Superior temporal gyrus (tissue), 1 donor: Measurements from ENCODE around the gene GPR176.

ENCODE experiments used
- DNase-seq: peaks from one replicate; pipeline ENCODE4 v3.0.0-alpha.2; 2016; ENCODE audit errors: extremely low spot score

GPR176 gene

DNA sequence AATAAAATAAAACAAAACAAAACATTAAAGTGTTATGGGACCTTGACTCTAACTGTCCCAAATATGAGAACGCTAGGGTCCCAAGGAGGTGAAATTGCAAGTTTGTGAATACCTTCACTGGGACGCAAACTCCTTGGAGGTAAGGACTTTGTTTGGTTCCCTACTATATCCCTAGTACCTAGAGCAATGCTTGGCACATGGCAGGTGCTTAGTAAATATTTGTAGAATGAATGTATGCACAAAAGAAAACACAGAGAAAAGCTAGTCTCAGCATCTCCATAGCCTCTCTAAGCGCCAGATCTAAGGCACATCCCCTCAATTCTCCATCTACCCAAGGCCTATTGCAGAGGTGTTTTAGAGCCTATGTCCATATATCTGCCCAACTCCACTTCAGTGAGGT, 30.5 kb downstream of the GPR176 start:
- DNase-seq: no peak

DNA sequence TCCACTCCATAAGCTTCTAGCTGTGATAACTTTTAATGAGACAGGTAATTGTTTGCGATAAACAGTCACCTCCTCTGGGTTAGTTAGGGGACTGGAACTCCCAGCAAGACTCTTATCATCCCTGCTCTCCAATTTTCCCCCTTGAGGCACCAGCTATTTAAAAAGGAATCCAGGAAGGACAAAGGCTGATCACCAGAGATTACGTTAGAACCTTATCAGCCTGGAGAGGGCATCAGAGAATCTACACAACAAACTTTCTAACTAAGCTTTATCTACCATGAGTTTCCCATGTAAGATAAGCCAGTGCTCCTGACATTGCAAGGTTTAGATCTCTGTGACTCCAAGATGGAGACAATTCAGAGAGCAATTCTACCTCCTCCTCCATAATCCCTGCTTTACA, 31.3 kb downstream of the GPR176 start:
- no peak for DNase-seq

DNA sequence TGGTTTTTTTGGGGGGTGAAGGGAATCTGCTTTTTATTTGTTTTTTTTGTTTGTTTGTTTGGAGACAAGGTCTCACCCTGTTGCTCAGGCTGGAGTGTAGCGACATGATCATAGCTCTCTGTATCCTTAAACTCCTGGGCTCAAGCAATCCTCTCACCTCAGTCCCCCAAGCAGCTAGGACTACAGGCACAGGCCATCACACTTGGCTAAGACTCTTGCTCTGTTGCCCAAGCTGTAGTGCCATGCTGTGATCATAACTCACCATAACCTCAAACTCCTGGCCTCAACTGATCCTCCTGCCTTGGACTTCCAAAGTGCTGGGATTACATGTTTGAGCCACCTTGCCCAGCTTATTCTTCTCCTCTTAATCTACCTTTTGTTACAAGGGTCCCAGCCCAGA, 31.8 kb downstream of the GPR176 start:
- no peak for DNase-seq

DNA sequence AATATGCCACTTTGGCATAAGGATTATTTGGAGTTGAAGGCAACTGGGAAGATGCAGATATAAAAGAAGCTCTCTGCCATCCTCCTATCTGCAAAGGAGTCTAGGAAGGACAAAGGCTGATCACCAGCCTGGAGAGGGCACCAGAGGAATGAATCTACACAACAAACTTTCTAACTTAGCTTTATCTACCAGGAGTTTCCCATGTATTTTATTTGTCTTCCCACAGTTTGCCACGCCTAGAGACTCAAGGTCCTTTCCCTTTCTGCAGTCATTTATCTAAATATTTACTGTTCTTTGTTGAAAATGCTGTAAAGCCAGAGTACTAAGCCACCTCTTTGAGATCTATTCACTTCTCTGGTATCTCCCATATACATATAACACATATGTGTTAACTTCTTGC, 32.2 kb downstream of the GPR176 start:
- DNase-seq: peak; percentile 57

DNA sequence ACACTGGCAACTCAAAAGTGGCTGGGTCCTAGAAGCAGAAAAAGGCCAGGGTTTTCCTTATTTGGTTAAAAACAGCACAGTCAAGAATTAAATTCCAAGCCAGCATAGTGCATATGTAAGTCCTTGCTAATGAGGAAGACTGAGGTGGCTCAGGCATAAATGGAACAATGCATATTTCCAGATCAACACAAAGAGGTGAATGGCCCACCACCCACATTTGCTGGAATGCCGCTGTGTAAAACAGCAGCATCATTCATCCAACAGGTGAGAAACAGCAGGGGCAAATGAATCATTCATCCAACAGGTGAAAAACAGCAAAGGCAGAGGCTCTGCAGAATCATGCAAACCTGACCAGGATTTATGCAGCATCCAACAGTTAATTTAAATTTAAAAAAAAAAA, 32.9 kb downstream of the GPR176 start:
- no peak for DNase-seq

DNA sequence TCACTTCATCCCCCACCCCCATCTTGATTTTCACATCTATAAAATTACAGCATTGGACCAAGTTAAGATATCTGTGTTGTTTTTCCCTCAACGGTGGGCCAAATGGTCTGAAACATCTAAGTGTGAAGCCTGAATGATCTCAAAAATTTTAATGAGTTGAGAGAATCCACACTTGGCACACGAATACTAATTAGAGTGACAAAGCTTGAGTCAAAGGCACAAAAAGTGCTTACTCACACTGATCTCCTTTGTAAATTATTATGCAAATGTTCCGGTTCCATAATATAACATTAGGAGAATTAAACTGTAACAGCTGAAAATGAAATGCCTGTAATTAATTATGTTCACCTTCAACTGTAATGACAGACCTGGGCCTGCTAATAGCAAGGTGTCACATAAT, 33.6 kb downstream of the GPR176 start:
- no peak for DNase-seq

DNA sequence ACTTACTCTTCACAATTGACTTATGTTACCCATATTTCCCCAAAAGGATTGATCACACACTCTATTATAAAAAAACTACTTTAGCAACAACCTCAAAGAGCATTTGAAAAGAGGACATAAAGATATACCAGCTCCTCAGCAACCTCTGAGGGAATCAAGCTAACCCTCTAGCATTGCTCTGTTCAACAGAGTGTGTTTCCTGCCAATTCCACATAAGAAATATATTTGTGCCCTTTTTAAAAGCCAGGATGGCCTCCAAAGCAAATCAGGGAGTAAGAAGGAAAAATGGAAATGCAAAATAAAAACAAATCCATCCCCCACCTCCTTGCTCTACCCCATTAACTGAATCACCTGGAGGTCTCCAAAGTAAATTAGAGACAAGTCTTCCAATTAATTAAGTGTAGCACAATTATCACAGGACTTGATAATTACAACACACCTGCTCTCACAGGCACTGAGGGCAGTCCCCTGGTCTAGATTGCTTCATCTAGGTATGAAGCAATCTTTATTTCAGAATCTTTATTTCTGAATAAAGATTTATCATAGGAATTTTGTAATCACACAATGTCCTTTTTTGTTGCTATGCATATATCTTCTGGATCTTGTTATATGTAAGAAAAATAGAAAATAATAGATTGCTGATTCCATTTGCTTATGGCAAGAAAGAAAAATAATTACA, 34.8 kb downstream of the GPR176 start:
- DNase-seq: no peak

DNA sequence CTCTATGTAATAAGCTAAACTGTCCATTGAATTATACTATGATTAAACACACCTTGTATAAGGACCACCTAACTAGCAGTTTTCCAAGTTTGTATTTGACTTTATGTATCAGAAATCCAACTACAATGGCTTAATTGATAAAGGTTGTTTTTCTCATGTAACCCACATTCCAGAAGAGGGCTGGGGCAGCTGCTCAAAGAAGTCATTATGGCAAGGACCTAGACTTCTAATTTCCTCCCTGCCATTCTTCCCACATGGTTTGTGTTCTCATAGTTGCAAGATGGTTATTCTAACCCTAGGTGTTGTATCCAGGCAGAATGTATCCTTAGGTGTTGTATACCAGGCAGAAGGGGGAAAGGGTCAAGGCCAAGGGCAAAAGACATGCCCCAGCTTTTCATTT, 35.7 kb downstream of the GPR176 start:
- DNase-seq: no peak

DNA sequence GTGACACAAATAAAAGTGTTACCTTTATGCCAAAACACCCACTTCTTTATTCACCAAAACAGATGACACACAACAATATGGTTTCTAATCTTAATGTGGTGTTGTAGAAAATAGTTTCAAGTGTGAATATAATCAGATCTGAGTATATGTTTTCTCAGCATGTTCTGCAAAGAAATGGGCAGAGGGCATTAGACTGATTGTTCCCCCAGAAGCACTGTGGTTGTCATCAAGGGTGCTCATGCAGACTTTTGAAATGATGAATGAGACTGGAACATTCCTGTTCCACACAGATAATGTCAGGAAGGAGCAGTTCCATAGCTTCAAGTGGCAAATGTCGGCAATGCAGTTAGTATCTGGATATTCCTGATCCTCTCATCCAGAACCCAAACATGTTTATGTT, 37.5 kb downstream of the GPR176 start:
- DNase-seq: no peak

DNA sequence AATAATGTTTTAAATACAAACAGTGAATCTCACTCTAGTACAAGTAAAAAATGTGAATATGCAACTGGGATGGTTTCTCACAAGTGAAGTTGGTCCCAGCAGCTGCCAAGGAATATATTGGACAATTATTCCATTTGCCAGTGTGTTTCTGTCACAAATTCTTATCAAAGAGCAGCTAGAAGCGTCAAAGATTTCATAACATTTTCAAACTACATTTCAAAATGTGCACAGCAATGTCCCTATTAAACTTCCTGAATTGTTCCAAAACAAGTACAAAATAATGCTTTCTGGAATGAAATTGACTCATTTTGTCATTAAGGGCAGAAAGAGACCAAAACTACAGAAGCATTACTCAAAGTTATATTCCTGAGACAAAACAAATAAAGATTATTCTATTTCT, 38.3 kb downstream of the GPR176 start:
- no peak for DNase-seq

DNA sequence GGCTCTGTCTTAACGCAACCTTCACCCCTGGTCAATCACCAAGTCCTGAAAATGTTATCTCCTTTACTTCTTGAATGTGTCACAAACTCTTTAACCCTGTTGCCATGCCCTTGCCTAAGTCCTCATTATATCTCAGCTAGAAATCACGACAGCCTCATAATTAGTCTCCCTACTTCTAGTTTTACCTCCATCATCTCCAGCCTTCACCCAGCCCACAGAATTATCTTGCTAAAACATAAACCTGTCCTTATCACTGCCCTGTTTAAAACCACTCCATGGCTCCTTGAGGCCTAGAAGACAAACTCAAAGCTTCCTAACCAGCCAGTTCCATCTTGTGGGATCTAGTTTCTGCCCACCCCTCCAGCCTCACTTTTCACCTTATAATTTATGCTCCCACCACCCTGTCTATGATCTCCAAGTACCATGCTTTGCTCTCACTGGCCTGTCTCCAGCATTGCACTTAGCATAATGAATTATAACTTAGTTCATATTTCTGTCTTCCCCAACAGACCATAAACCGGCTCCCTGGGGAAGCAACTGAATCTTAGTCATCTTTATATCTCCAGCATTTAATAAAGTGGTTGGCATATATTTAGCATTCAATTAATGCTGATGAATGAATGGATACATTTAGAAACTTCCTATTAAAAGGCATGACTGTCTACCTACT, 39.2 kb downstream of the GPR176 start:
- no peak for DNase-seq

DNA sequence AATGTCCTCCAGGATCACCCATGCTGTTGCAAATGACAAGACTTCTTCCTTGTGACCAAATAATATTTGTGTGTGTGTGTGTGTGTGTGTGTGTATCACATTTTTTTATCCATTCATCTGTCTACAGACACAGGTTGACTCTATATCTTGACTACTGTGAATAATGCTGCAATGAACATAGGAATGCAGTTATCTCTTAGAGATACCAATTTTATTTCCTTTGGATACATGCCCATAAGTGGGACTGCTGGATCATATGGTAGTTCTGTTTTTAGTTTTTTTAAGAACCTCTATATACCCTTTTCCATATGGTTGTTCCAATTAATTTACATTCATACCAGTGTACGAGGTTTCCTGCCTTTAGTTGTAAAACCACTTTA, 41.7 kb downstream of the GPR176 start:
- peak; percentile 27 for DNase-seq

DNA sequence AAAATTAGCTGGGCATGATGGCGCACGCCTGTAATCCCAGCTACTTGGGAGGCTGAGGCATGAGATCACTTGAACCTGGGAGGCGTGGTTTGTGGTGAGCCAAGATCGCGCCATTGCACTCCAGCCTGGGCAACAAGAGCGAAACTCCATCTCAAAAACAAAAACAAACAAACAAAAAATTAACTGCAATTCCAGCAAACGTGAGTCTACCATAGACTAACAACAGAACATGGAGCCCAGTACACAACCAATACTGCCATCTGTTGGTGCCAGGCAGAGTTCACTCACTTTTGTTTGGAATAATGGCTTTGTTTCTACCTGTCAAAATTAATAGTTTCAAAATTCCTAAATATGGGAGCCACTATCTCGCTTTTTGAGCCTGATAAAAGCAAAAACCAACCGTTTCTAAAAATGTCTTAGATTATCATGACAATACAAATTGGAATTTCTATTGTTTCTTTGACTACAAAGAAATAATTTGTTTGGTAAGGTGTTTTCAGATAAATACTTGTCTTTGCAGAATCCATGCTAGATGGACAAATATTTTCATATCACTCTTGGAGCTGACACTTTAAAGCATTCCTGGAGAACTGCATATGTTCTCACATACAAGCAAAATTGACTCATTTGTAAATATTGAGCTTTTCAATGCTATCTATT, 45.0 kb downstream of the GPR176 start:
- DNase-seq: peak; percentile 22

DNA sequence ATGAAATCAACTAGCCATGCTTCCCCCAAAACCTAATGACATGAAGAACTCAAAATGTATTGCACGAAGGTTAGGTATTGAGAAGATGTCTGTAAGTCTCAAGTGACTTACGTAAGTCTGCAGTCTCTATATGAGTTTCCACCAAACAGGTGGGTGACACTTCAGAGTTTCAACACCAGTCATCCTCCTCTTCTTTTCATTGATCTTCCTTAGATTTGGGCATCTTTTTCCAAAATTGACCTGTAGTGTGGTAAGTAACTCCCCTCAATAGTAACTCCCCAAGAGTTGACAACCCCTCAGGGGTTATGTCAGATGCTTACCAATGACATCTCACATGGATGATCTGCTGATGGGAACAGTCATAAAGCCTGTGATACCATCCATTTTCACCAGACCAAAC, 46.1 kb downstream of the GPR176 start:
- no peak for DNase-seq

DNA sequence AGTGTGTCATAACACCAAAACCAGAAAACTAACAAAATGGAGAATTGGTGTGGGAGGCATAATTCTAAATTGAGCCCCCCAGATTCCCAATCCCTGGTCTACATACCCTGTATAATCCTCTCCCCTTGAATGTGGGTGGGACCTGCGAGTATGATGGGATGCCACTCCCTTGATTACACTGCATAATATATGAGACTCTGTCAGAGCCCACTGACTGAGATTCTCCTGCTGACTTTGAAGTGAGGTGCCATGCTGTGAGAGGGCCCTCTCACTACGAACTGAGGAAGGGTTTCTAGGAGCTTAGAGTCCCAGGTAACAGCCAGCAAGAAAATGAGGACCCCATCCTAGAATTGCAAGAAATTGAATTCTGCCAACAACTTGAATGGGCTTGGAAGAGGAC, 49.5 kb downstream of the GPR176 start:
- DNase-seq: no peak

DNA sequence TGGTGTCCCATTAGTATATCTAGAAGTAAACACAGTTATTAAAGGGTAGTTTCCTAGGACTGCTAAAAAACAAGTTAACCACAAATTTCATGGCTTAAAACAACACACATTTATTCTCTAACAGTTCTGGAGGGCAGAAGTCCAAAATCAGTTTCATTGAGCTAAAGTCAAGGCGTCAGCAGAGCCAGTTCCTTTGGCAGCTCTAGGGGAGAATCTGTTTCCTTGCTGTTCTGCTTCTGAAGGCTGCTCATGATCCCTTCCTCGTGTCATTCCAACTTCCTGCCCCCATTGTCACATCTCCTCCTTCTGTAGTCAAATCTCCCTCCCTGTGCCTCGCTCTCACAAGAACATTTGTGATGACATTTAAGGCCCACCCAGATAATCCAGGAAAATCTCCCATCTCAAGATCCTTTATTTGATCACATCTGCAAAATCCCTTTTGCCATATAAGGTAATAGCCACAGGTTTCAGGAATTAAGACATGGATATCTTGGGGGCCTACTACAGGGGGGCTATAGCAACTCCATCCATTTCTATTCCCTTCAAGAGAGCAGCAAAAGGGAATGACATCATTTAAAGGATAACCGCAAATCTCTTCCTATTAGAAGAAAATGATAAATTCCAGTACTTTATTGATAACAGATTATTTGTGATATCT, 50.1 kb downstream of the GPR176 start:
- DNase-seq: no peak

DNA sequence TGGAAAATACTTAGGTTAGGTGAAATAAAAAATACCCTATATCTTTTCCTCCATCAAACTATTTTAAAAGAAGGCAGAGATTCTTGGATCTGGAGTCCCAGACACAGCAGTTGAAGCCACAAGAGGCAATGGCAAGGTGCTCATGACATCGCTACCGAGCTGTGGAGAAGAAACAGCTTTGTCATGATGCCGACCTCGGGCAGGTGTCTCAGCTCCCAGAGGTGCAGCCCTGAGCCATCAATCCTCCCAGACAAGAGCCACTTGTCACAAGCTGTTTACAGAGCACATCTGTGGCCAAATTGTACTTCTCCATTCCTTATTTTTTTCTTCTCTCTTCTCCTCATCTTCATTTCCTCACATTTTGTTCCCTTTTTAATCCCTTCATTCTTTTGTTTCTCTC, 50.8 kb downstream of the GPR176 start:
- DNase-seq: no peak

DNA sequence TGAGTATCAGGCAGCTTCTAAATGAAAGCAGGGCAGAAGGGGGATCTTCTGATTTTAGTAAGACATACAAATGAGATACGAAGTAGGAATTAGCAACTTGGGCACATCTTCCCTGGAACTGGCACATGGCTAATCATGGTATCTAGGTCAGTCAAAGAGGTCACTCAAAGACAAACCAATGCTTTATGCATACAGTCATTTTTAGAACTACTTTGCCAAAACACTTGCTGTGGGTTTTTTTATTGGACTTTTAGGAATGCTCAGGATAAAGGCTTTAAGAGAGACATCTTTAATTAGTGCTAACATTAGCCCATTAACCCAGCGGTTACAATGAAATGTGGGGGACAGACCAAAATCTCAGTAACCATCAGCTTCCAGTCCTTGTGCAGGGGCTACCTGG, 51.7 kb downstream of the GPR176 start:
- no peak for DNase-seq

DNA sequence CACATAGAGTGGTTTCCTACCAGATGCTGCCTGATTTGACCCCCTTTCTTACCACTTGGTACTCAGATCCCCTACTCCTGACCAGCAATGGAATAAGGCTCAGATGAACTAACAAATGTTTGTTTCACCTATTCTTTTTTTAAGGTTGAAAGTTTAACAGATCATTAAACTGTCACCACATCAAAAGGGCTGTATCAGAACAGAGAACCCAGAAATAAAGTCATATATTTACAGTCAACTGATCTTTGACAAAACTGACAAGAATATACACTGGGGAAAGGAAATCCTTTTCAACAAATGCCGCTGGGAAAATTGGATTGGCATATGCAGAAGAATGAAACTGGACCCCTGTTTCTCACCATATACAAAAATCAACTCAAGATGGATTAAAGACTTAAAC, 56.0 kb downstream of the GPR176 start:
- no peak for DNase-seq

DNA sequence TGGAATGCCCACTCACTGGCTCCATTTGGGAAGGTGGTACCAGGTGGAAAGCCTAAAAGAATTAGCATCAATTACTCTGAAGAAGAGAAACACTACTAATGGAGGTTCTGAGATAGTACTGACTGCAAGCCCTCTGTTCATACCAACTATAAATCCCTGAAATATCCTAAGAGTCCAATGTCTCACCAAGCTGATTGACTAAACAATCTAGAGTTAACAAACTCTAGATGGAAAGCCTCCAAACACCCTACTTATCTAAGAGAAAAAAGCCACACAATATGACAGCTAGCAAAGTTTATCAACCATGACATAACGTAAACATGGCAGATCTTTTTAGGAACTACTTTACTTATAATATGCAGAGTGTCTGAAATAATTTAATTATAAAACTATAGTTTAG, 59.2 kb downstream of the GPR176 start:
- no peak for DNase-seq

DNA sequence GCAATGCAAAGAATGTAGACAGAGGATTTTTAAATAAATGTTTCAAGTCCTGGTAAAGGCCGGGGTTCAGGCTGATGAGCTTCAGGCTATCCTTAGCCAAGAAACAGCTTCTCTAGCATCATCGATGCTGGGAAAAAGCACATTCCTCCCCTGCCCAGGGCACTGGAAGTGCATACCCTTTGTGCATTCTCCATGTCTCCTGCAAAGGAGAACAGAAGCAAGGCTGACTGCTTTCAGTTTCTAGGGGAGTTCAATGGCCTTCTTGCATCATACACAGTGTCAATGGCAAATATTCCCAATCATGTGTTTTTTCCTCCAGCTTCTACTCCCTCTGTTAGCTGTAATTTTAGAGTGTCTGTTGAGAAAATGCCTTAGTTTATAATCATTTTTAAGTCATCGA, 59.9 kb downstream of the GPR176 start:
- no peak for DNase-seq

DNA sequence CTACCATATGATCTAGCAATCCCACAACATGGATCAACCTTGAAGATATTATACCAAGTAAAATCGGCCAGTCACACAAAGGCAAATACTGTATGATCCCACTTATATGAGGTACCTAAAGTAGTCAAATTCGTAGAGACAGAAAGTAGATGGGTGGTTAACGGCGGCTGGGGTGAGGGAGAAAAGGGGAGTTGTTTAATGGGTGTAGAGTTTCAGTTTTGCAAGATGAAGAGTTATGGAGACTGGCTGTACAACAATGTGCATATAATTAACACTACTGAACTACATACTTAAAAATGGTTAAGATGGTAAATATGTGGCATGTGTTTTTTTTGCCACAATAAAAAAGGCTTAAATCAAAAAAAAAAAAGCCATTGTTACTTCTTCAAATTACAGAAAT, 60.4 kb downstream of the GPR176 start:
- no peak for DNase-seq

DNA sequence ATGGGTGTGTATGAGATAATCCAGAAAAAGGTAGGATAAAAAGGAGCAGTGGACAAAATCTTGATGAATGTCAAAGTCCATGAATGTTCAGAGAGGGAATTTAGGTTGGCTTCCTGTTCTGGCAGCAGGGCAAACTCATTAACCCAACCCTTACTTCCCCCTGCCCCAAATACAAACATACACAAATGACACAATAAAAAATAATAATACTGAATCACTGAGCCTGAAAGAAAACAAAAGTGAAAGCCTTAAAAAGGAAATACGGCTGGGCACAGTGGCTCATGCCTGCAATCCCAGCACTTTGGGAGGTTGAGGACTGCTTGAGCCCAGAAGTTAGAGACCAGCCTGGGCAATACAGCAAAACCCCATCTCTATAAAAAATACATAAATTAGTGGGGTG, 62.9 kb downstream of the GPR176 start:
- no peak for DNase-seq
